ENCODE results near the gene POU6F1. TPM values are rescaled to one million over a fixed set of nuclear protein-coding genes. Genes with fewer than 3 reads are reported as not detected.

The POU6F1 gene
- total and polyA plus RNA-seq, 9 of the 15 experiments (the other 6 are each of a cell fraction or from before 2014, with no cell fraction given), result 0.14 to 3.3 (median 1.1) TPM

- no peak for TF ChIP-seq CCAR2 (IDR thresholded peaks at IDR 0.05; ENCODE audit: low read depth, low read length)
- peak; percentile 77; the same call in 1 of the 2 replicates for TF ChIP-seq GTF2E2 (tag; IDR thresholded peaks at IDR 0.05)
- TF ChIP-seq PATZ1 (CRISPR knock-in tag; IDR thresholded peaks at IDR 0.05; ENCODE audit: borderline replicate concordance), result no peak
- TF ChIP-seq HOXB6 (CRISPR knock-in tag; IDR thresholded peaks at IDR 0.05; ENCODE audit: borderline replicate concordance), result no peak
- no peak for TF ChIP-seq TAF7 (tag; IDR thresholded peaks at IDR 0.05)
- no peak for TF ChIP-seq ZNF644 (tag; IDR thresholded peaks at IDR 0.05; ENCODE audit: low read depth)
- TF ChIP-seq RAD21 (CRISPR knock-in tag; conservative IDR thresholded peaks at IDR 0.05 in 1 of 2, IDR thresholded peaks at IDR 0.05 in 1 of 2), result no peak
- TF ChIP-seq, protein P1, sequence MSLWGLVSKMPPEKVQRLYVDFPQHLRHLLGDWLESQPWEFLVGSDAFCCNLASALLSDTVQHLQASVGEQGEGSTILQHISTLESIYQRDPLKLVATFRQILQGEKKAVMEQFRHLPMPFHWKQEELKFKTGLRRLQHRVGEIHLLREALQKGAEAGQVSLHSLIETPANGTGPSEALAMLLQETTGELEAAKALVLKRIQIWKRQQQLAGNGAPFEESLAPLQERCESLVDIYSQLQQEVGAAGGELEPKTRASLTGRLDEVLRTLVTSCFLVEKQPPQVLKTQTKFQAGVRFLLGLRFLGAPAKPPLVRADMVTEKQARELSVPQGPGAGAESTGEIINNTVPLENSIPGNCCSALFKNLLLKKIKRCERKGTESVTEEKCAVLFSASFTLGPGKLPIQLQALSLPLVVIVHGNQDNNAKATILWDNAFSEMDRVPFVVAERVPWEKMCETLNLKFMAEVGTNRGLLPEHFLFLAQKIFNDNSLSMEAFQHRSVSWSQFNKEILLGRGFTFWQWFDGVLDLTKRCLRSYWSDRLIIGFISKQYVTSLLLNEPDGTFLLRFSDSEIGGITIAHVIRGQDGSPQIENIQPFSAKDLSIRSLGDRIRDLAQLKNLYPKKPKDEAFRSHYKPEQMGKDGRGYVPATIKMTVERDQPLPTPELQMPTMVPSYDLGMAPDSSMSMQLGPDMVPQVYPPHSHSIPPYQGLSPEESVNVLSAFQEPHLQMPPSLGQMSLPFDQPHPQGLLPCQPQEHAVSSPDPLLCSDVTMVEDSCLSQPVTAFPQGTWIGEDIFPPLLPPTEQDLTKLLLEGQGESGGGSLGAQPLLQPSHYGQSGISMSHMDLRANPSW (CRISPR knock-in tag; IDR thresholded peaks at IDR 0.05), result no peak
- peak; percentile 7 for TF ChIP-seq SNRNP70 (optimal IDR thresholded peaks at IDR 0.05; ENCODE audit: low read depth, low read length)
- TF ChIP-seq CREM (IDR thresholded peaks at IDR 0.05; ENCODE audit: low read depth), result peak; percentile 36; the same call in 1 of the 2 replicates
- TF ChIP-seq, protein P2, sequence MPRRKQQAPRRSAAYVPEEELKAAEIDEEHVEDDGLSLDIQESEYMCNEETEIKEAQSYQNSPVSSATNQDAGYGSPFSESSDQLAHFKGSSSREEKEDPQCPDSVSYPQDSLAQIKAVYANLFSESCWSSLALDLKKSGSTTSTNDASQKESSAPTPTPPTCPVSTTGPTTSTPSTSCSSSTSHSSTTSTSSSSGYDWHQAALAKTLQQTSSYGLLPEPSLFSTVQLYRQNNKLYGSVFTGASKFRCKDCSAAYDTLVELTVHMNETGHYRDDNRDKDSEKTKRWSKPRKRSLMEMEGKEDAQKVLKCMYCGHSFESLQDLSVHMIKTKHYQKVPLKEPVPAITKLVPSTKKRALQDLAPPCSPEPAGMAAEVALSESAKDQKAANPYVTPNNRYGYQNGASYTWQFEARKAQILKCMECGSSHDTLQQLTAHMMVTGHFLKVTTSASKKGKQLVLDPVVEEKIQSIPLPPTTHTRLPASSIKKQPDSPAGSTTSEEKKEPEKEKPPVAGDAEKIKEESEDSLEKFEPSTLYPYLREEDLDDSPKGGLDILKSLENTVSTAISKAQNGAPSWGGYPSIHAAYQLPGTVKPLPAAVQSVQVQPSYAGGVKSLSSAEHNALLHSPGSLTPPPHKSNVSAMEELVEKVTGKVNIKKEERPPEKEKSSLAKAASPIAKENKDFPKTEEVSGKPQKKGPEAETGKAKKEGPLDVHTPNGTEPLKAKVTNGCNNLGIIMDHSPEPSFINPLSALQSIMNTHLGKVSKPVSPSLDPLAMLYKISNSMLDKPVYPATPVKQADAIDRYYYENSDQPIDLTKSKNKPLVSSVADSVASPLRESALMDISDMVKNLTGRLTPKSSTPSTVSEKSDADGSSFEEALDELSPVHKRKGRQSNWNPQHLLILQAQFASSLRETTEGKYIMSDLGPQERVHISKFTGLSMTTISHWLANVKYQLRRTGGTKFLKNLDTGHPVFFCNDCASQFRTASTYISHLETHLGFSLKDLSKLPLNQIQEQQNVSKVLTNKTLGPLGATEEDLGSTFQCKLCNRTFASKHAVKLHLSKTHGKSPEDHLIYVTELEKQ (CRISPR knock-in tag; IDR thresholded peaks at IDR 0.05), result no peak
- no peak for TF ChIP-seq ZNF764 (CRISPR knock-in tag; IDR thresholded peaks at IDR 0.05; ENCODE audit: low read depth)
- TF ChIP-seq RFX7 (CRISPR knock-in tag; IDR thresholded peaks at IDR 0.05), result no peak
- TF ChIP-seq ATF7 (IDR thresholded peaks at IDR 0.05), result no peak
- TF ChIP-seq, protein P3, sequence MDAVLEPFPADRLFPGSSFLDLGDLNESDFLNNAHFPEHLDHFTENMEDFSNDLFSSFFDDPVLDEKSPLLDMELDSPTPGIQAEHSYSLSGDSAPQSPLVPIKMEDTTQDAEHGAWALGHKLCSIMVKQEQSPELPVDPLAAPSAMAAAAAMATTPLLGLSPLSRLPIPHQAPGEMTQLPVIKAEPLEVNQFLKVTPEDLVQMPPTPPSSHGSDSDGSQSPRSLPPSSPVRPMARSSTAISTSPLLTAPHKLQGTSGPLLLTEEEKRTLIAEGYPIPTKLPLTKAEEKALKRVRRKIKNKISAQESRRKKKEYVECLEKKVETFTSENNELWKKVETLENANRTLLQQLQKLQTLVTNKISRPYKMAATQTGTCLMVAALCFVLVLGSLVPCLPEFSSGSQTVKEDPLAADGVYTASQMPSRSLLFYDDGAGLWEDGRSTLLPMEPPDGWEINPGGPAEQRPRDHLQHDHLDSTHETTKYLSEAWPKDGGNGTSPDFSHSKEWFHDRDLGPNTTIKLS (IDR thresholded peaks at IDR 0.05; ENCODE audit: borderline replicate concordance, low read depth), result 0 out of 2 replicates have a peak, but pooled peaks have one; percentile 6
- TF ChIP-seq FOXM1 (IDR thresholded peaks at IDR 0.05; ENCODE audit: low read depth), result no peak
- TF ChIP-seq FOXM1 (CRISPR knock-in tag; IDR thresholded peaks at IDR 0.05; ENCODE audit: low read depth), result no peak
- TF ChIP-seq NCOA4 (IDR thresholded peaks at IDR 0.05; ENCODE audit: partially characterized antibody), result no peak
- no peak for TF ChIP-seq ZNF57 (CRISPR knock-in tag; IDR thresholded peaks at IDR 0.05)
Observed at GRCh38 chr12:51218607-51219161, 822 bp upstream of the POU6F1 start (continued).

Data from K562 (cell line).